Measurements from ENCODE around the gene INS. TPM values are rescaled to one million over a fixed set of nuclear protein-coding genes. Genes with fewer than 3 reads are reported as not detected.

INS gene
- total RNA-seq, 3 donors from 2014 or later: not detected

GRCh38 chr11:2155511-2155910 is 5.5 kb downstream of the INS start:
- no peak for DNase-seq
- Mint-ChIP-seq H3K4me1 (ENCODE audit: low read depth) (peaks cover 7% of the 10 kb centered on the region), H3K4me3 (no peak overlapping the region), H3K27me3 (ENCODE audit: low read depth) (peaks cover 12% of the 10 kb centered on the region), H3K36me3 (ENCODE audit: insufficient read depth) (no peaks in the 10 kb centered on the region), H3K9me3 (no peaks in the 10 kb centered on the region)
- ATAC-seq: no peak

DNA sequence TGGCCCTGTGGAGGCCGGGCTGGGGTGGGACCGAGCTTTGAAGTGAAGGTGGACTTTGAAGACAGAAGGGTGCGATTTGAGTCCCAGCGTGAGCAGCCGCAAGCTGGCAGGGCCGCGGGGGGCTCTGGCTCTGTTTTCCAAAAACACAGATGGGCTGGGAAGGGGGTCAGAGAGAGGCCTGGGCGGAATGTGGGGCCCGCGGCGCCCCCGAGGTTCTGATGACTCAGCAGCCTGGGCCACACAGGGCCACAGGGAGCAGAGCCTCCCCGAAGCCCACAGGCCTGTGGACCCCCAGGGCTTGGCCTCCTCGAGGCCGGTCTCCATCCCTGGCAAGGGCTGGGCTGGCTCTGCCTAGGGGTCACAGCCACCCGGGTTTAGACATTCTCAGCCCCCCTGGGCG is 6.1 kb downstream of the INS start:
- ATAC-seq (no peak), DNase-seq (no peak)
- Mint-ChIP-seq H3K36me3 (ENCODE audit: insufficient read depth) (no peaks in the 10 kb centered on the region), H3K9me3 (no peaks in the 10 kb centered on the region), H3K4me1 (ENCODE audit: low read depth) (peaks cover 8% of the 10 kb centered on the region), H3K4me3 (no peak overlapping the region), H3K27me3 (ENCODE audit: low read depth) (peaks cover 17% of the 10 kb centered on the region)

DNA sequence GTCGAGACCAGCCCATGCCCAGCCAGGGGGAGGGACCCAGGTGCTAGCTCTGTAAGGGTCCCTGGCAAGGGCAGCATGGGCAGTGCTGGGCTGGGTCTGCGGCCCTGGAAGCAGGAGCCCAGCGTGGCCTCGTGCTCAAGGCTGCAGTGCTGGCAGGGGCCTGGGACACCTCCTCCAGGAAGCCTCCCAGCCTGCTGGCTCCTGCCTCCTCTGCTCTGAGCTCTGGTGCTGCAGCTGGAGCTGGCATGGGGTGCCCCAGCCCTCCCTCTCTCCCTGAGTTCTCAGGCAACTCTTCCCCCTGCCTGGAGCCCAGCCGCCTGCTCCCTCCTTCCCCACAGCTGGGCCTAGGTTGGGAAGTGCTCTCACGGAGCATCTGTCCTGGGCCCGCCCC is 6.8 kb downstream of the INS start:
- no peak for ATAC-seq

GRCh38 chr11:2153581-2154194 is 7.3 kb downstream of the INS start:
- ATAC-seq: no peak
- DNase-seq: no peak
- Mint-ChIP-seq H3K36me3 (ENCODE audit: insufficient read depth) (no peaks in the 10 kb centered on the region), H3K4me3 (no peak overlapping the region), H3K27me3 (ENCODE audit: low read depth) (peaks cover 24% of the 10 kb centered on the region), H3K9me3 (no peaks in the 10 kb centered on the region), H3K4me1 (ENCODE audit: low read depth) (peaks cover 8% of the 10 kb centered on the region)

More for the DNA sequence above, 6.8 kb downstream of the INS start:
- H3K27me3 Mint-ChIP-seq (ENCODE audit: low read depth): peaks cover 19% of the 10 kb centered on the region
- no peaks in the 10 kb centered on the region for H3K9me3 Mint-ChIP-seq
- no peaks in the 10 kb centered on the region for H3K36me3 Mint-ChIP-seq (ENCODE audit: insufficient read depth)
- H3K4me1 Mint-ChIP-seq (ENCODE audit: low read depth): peaks cover 8% of the 10 kb centered on the region
- no peak overlapping the region for H3K4me3 Mint-ChIP-seq
- DNase-seq: no peak

DNA sequence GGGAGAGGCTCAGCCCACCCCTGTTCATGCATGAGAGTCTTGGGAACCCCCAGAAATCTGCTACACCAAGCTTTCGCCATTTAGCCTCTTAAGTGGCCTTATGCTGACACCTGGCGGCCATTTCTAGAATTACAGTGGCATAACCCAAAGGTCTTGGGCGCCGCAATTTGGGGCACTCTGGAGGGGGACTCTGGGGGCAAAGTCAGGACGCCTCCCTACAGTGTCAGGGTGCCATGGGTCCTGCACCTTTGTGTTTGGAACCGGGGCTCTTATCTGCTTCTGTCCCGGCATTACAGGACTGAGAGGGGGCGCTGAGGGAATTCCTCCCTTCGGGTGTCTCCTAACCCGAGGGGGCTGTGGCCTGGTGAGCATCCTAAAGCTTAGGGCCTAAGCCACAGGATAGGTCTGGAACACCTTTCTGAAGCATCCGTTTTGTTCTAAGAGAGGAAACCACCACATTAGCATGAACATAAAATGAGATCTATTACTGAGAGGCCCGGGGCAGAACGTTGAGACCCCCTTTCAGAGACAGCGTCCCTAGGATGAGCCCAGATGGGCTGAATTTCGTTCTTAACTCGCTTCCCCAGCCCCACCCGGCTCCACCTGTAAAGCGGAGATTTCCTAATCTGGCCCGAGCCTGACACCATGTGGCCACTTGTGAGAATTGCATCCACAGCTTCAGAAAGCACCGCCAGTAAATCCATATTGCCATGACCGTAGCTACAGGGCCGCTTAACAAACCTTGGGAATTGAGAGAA is 9.3 kb downstream of the INS start:
- Mint-ChIP-seq H3K4me3 (peak overlapping the region; percentile 13), H3K9me3 (no peaks in the 10 kb centered on the region), H3K36me3 (ENCODE audit: insufficient read depth) (no peaks in the 10 kb centered on the region), H3K27me3 (ENCODE audit: low read depth) (peaks cover 41% of the 10 kb centered on the region), H3K4me1 (ENCODE audit: low read depth) (peaks cover 8% of the 10 kb centered on the region)
- ATAC-seq (peak; percentile 68 to 70), DNase-seq (peak; percentile 76)

- DNase-seq: no peak
- no peaks in the 10 kb centered on the region for H3K36me3 Mint-ChIP-seq (ENCODE audit: insufficient read depth)
- peaks cover 8% of the 10 kb centered on the region for H3K4me1 Mint-ChIP-seq (ENCODE audit: low read depth)
- ATAC-seq: no peak
- H3K27me3 Mint-ChIP-seq (ENCODE audit: low read depth): peaks cover 54% of the 10 kb centered on the region
- H3K4me3 Mint-ChIP-seq: no peak overlapping the region
- no peaks in the 10 kb centered on the region for H3K9me3 Mint-ChIP-seq
Measured at GRCh38 chr11:2149864-2150847, 10.9 kb downstream of the INS start.

DNA sequence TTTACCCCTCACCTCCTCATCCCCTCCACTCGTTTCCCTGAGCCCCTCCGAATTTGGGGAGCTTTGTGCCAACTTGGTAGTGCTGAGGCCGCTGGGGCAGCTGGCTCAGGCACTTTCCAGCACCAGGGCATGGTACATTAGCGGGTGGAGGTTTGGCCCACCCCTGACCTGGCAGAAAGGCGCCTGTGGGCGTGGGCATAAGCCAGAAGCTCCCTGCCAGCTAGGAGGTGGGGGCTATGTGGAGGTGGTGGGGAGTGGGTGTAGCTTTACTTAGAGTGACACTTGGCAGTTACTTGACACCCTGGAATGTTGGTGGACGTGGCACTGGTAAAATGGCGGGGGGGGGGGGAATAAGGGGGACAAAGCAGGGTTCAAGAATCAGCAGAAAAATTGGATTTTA is 11.5 kb downstream of the INS start:
- Mint-ChIP-seq H3K36me3 (ENCODE audit: insufficient read depth) (no peaks in the 10 kb centered on the region), H3K4me1 (ENCODE audit: low read depth) (peaks cover 14% of the 10 kb centered on the region)
- no peak for ATAC-seq

DNA sequence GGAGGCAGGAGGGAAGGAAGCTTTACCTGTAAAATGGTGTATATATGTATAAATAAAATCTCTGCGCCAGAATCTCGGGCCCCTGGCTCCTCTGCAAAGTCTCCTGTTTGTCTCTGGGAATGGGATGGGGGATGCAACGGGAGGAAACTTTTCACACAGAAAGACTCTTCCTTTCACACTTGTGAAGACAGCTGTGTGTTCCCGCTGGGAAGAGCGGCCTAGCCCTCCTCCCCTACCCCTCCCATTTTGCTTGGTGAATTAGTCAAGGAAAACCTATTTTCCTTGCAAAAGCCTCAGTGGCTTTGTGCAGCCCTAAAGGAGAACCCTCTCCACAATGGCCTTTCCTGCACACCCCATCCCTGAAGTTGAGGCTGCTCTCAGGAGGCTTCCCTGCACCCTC is 12.4 kb downstream of the INS start:
- no peaks in the 10 kb centered on the region for H3K9me3 Mint-ChIP-seq
- DNase-seq (no peak), ATAC-seq (no peak)
- H3K27me3 Mint-ChIP-seq (ENCODE audit: low read depth): peaks cover 59% of the 10 kb centered on the region
- H3K4me3 Mint-ChIP-seq: no peak overlapping the region
- peaks cover 18% of the 10 kb centered on the region for H3K4me1 Mint-ChIP-seq (ENCODE audit: low read depth)
- no peaks in the 10 kb centered on the region for H3K36me3 Mint-ChIP-seq (ENCODE audit: insufficient read depth)

More for the DNA sequence above, 11.5 kb downstream of the INS start:
- DNase-seq: no peak
- H3K27me3 Mint-ChIP-seq (ENCODE audit: low read depth): peaks cover 58% of the 10 kb centered on the region
- no peaks in the 10 kb centered on the region for H3K9me3 Mint-ChIP-seq
- H3K4me3 Mint-ChIP-seq: no peak overlapping the region

GRCh38 chr11:2147391-2147790 is 13.6 kb downstream of the INS start:
- DNase-seq (no peak), ATAC-seq (no peak)
- H3K4me1 Mint-ChIP-seq (ENCODE audit: low read depth): peaks cover 30% of the 10 kb centered on the region
- H3K27me3 Mint-ChIP-seq (ENCODE audit: low read depth): peaks cover 69% of the 10 kb centered on the region
- H3K4me3 Mint-ChIP-seq: no peak overlapping the region
- H3K9me3 Mint-ChIP-seq: no peaks in the 10 kb centered on the region
- no peaks in the 10 kb centered on the region for H3K36me3 Mint-ChIP-seq (ENCODE audit: insufficient read depth)

DNA sequence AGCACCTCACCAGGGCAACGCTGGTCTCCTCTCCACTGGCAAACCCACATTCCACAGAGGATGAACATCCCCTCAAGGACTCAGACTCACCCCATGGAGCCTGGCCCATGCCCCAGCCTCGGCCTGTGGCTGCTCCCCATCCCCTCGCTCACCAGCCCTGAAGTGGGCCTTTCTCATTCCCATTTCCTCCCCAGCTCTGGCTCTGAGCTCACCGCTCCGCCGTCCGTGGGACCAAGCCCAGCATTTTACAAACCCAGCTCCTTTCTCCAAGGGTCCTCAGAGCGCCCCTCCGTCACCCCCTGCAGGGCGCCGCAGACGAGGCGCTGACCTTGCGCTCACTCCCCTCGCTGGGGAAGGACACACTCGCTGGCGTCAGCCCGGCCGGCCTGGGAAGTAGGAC is 15.0 kb downstream of the INS start:
- no peak overlapping the region for H3K4me3 Mint-ChIP-seq
- H3K9me3 Mint-ChIP-seq: no peaks in the 10 kb centered on the region
- peaks cover 34% of the 10 kb centered on the region for H3K4me1 Mint-ChIP-seq (ENCODE audit: low read depth)
- H3K36me3 Mint-ChIP-seq (ENCODE audit: insufficient read depth): no peaks in the 10 kb centered on the region
- no peak for ATAC-seq
- no peak for DNase-seq
- peaks cover 77% of the 10 kb centered on the region for H3K27me3 Mint-ChIP-seq (ENCODE audit: low read depth)

DNA sequence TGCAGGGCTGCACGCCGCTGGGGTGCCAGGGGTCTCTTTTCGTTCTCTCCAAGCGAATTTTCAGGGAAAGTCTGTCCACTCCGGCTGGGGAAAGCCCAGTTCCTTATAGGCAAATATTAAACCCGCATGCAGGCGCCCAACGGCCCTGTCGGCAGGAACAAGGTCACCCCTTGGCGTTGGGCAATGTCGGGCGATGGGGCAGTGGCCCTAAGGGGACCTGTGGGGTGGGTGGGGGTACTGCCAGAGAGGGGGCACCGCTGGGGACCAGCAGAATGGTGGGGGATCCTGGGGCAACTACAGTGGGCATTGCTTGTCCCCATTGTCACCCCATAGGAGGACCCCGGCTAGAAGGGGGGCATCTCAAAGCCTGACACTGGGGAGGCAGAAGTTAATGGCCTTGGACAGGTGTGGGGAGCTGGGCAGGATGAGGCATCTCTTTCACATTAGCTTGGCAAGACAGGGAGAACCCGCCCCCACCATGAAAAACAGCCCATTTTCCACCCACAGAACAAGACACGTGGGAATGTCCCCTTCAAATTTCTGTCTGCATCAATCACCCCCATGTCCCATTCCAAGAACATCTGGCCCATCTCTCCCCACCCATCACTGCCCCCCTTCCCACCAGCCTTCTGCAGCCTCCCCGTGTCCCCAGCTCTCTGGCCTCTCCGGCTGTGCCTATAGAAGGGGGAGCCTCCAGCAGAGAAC is 16.3 kb downstream of the INS start:
- Mint-ChIP-seq H3K36me3 (ENCODE audit: insufficient read depth) (no peaks in the 10 kb centered on the region), H3K9me3 (no peaks in the 10 kb centered on the region), H3K4me1 (ENCODE audit: low read depth) (peaks cover 36% of the 10 kb centered on the region), H3K4me3 (no peak overlapping the region), H3K27me3 (ENCODE audit: low read depth) (peaks cover 72% of the 10 kb centered on the region)
- no peak for ATAC-seq
- DNase-seq: no peak

GRCh38 chr11:2143799-2144543 is 17.0 kb downstream of the INS start:
- H3K4me1 Mint-ChIP-seq (ENCODE audit: low read depth): peaks cover 36% of the 10 kb centered on the region
- no peaks in the 10 kb centered on the region for H3K36me3 Mint-ChIP-seq (ENCODE audit: insufficient read depth)
- no peak for ATAC-seq
- peak overlapping the region; percentile 43 for H3K4me3 Mint-ChIP-seq
- H3K27me3 Mint-ChIP-seq (ENCODE audit: low read depth): peaks cover 69% of the 10 kb centered on the region
- H3K9me3 Mint-ChIP-seq: no peaks in the 10 kb centered on the region
- DNase-seq: no peak

DNA sequence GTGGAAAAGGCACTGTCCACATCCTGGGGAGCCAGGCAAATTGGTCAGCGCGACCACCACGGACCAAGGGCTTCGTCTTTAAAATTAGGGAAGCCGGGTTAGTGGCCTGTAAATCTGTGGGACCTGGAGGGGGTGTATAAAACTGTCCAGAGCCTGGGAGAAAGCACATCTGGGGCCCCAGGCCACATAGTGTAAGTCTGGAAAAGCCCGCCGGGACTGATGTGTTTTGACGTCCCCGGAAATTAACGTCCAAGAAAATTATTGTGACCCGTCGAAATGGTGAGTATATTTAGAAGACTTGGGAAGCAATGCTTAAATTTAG is 17.6 kb downstream of the INS start:
- DNase-seq (no peak), ATAC-seq (no peak)
- Mint-ChIP-seq H3K4me3 (peak overlapping the region; percentile 43), H3K9me3 (no peaks in the 10 kb centered on the region), H3K4me1 (ENCODE audit: low read depth) (peaks cover 36% of the 10 kb centered on the region), H3K27me3 (ENCODE audit: low read depth) (peaks cover 64% of the 10 kb centered on the region), H3K36me3 (ENCODE audit: insufficient read depth) (no peaks in the 10 kb centered on the region)

Measured in activated T-cell treated with anti-CD3 and anti-CD28 coated beads, Interleukin-2, amount 50 U/mL, for 4 hours (primary cell).